ENCODE results near the gene VEZF1.

GRCh38 chr17:57930239-57930638, 57.8 kb downstream of the VEZF1 start:
- TF ChIP-seq, protein P1, sequence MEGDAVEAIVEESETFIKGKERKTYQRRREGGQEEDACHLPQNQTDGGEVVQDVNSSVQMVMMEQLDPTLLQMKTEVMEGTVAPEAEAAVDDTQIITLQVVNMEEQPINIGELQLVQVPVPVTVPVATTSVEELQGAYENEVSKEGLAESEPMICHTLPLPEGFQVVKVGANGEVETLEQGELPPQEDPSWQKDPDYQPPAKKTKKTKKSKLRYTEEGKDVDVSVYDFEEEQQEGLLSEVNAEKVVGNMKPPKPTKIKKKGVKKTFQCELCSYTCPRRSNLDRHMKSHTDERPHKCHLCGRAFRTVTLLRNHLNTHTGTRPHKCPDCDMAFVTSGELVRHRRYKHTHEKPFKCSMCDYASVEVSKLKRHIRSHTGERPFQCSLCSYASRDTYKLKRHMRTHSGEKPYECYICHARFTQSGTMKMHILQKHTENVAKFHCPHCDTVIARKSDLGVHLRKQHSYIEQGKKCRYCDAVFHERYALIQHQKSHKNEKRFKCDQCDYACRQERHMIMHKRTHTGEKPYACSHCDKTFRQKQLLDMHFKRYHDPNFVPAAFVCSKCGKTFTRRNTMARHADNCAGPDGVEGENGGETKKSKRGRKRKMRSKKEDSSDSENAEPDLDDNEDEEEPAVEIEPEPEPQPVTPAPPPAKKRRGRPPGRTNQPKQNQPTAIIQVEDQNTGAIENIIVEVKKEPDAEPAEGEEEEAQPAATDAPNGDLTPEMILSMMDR (IDR thresholded peaks at IDR 0.05), result no peak
- no peak for TF ChIP-seq EZH2 (IDR thresholded peaks at IDR 0.05; ENCODE audit: borderline replicate concordance, insufficient read depth, low read depth, low read length, poor library complexity, severe bottlenecking)

Measured in B cell (primary cell).